ENCODE data around the gene RGS3.

The RGS3 gene

DNA sequence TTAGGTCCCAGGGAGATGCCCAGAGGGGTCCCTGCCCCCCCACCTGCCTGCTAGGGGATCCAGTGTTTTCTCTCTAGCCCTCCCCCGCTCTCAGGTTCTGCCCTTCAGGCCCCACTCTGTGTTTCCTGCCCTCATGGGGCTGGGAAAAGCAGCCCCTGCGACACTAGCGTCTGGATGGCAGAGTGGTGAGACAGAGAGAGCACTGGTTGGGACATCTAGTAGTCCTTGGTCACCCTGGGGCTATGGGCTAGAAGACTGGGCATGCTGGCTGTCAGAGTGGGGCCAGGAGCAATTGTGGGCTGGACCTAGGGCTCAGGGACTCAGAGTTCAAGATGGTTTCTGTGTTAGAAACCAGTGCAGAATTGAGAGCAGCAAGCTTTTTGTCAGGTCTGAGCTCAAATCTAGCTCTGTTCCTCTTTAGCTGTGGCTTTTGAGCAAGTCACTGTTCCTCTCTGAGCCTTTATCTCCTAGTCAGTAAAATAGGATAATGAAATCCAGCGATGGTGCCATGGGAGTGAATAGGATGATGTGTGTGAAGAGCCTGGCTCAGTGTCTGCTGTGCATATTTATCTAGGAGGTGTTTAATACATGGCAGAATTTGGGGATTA, 39.0 kb downstream of the RGS3 start:
- no peak for TF ChIP-seq CTCF (IDR thresholded peaks at IDR 0.05; ENCODE audit: low read depth, low read length, missing control alignments)
- H3K4me3 ChIP-seq (ENCODE audit: low read depth, low read length): no peak overlapping the region
- DNase-seq (ENCODE audit: low read depth): no peak

- no peak for TF ChIP-seq CTCF (IDR thresholded peaks at IDR 0.05; ENCODE audit: low read depth, low read length, missing control alignments)
- no peak for DNase-seq (ENCODE audit: low read depth)
- no peak overlapping the region for H3K4me3 ChIP-seq (ENCODE audit: low read depth, low read length)
These were observed 39.6 kb downstream of the RGS3 start for GRCh38 chr9:113503131-113503541.

- H3K4me3 ChIP-seq (ENCODE audit: low read depth, low read length): no peak overlapping the region
- TF ChIP-seq CTCF (IDR thresholded peaks at IDR 0.05; ENCODE audit: low read depth, low read length, missing control alignments): no peak
- no peak for DNase-seq (ENCODE audit: low read depth)
These were observed 40.2 kb downstream of the RGS3 start for GRCh38 chr9:113503613-113504211.

GRCh38 chr9:113504725-113505590, 41.4 kb downstream of the RGS3 start:
- no peak overlapping the region for H3K4me3 ChIP-seq (ENCODE audit: low read depth, low read length)
- no peak for DNase-seq (ENCODE audit: low read depth)
- TF ChIP-seq CTCF (IDR thresholded peaks at IDR 0.05; ENCODE audit: low read depth, low read length, missing control alignments): no peak

DNA sequence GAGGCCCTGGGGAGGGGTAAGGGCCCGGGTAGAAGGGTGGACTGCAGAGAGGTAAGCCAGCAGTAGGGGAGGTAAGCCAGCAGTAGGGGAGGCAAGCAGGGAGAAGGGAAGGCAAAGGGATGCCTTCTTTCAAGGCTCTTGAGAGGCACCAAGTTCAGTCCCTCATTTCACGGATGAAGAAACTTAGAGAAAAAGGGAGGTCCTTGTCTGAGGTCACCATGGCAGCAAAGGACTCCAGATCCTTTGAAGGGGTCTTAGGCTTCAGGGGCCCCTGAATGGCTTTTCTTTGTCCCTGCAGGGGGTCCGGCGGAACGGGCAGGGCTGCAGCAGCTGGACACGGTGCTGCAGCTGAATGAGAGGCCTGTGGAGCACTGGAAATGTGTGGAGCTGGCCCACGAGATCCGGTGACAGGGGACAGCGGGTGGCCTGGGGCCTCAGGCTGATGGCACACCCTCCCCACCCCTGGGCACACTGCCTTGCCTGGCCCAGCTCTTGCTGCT, 42.6 kb downstream of the RGS3 start:
- no peak for TF ChIP-seq CTCF (IDR thresholded peaks at IDR 0.05; ENCODE audit: low read depth, low read length, missing control alignments)
- no peak overlapping the region for H3K4me3 ChIP-seq (ENCODE audit: low read depth, low read length)
- DNase-seq (ENCODE audit: low read depth): no peak

DNA sequence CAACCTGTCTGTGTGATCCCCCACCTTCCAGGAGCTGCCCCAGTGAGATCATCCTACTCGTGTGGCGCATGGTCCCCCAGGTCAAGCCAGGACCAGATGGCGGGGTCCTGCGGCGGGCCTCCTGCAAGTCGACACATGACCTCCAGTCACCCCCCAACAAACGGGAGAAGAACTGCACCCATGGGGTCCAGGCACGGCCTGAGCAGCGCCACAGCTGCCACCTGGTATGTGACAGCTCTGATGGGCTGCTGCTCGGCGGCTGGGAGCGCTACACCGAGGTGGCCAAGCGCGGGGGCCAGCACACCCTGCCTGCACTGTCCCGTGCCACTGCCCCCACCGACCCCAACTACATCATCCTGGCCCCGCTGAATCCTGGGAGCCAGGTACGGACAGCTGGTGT, 43.7 kb downstream of the RGS3 start:
- DNase-seq (ENCODE audit: low read depth): no peak
- TF ChIP-seq CTCF (IDR thresholded peaks at IDR 0.05; ENCODE audit: low read depth, low read length, missing control alignments): no peak
- no peak overlapping the region for H3K4me3 ChIP-seq (ENCODE audit: low read depth, low read length)

Data from GM12864 (cell line).